Islet of Langerhans (tissue), 1 donor: Measurements from ENCODE around the gene MAP1A.

ENCODE experiments used
- FAIRE-seq: peaks from one replicate; lab custom pipeline; 2011; peaks lifted over from hg19 to GRCh38; lab: Jason Lieb, UNC

Gene MAP1A

GRCh38 chr15:43511012-43511885 lies 6.2 kb upstream of the MAP1A start:
- no peak for FAIRE-seq

- FAIRE-seq = no peak
These were observed 3.9 kb upstream of the MAP1A start for GRCh38 chr15:43513550-43513949.

GRCh38 chr15:43514241-43515057 lies 3.0 kb upstream of the MAP1A start:
- FAIRE-seq = no peak

- no peak for FAIRE-seq
These were observed 1.7 kb upstream of the MAP1A start for GRCh38 chr15:43515741-43516140.

- no peak for FAIRE-seq
These were observed 1.2 kb upstream of the MAP1A start for GRCh38 chr15:43516185-43516584.

GRCh38 chr15:43516801-43517353 lies 531 bp upstream of the MAP1A start:
- no peak for FAIRE-seq

GRCh38 chr15:43518197-43518761 lies 871 bp downstream of the MAP1A start:
- FAIRE-seq = no peak

- FAIRE-seq = no peak
These were observed 1.8 kb downstream of the MAP1A start for GRCh38 chr15:43519196-43519595.

GRCh38 chr15:43520138-43520537 lies 2.7 kb downstream of the MAP1A start:
- FAIRE-seq = no peak

GRCh38 chr15:43521419-43521818 lies 4.0 kb downstream of the MAP1A start:
- no peak for FAIRE-seq

- no peak for FAIRE-seq
These were observed 4.8 kb downstream of the MAP1A start for GRCh38 chr15:43522247-43522646.

- FAIRE-seq = no peak
These were observed 6.2 kb downstream of the MAP1A start for GRCh38 chr15:43523646-43524045.

- FAIRE-seq = no peak
These were observed 6.9 kb downstream of the MAP1A start for GRCh38 chr15:43524254-43524845.

GRCh38 chr15:43525131-43525530 lies 7.7 kb downstream of the MAP1A start:
- no peak for FAIRE-seq

GRCh38 chr15:43526261-43526930 lies 9.0 kb downstream of the MAP1A start:
- no peak for FAIRE-seq

- no peak for FAIRE-seq
These were observed 9.8 kb downstream of the MAP1A start for GRCh38 chr15:43527016-43527801.

GRCh38 chr15:43527802-43528541 lies 10.6 kb downstream of the MAP1A start:
- no peak for FAIRE-seq

- no peak for FAIRE-seq
These were observed 11.2 kb downstream of the MAP1A start for GRCh38 chr15:43528542-43529007.

- FAIRE-seq = no peak
These were observed 11.7 kb downstream of the MAP1A start for GRCh38 chr15:43529141-43529540.
